Activated T-cell treated with anti-CD3 and anti-CD28 coated beads for 1 hour (primary cell): Measurements from ENCODE around the gene KIAA0232.
A peak's percentile ranks its signal among the peaks of the same experiment; 100 is the strongest.

Experiments
- DNase-seq: peaks from one replicate; pipeline ENCODE4 v3.0.0-alpha.2; 2020; ENCODE audit warnings: low read depth

The KIAA0232 gene

GRCh38 chr4:6851431-6851830 lies 68.9 kb downstream of the KIAA0232 start:
- DNase-seq, result no peak

GRCh38 chr4:6851962-6852361 lies 69.4 kb downstream of the KIAA0232 start:
- DNase-seq, result no peak

GRCh38 chr4:6852582-6852981 lies 70.1 kb downstream of the KIAA0232 start:
- no peak for DNase-seq

GRCh38 chr4:6854098-6854744 lies 71.7 kb downstream of the KIAA0232 start:
- no peak for DNase-seq

- no peak for DNase-seq
Measured at GRCh38 chr4:6855692-6856297, 73.3 kb downstream of the KIAA0232 start.

GRCh38 chr4:6856391-6856790 lies 73.9 kb downstream of the KIAA0232 start:
- no peak for DNase-seq

- no peak for DNase-seq
Measured at GRCh38 chr4:6857009-6857882, 74.7 kb downstream of the KIAA0232 start.

GRCh38 chr4:6858997-6859396 lies 76.5 kb downstream of the KIAA0232 start:
- no peak for DNase-seq

- no peak for DNase-seq
Measured at GRCh38 chr4:6859543-6859942, 77.0 kb downstream of the KIAA0232 start.

- DNase-seq, result no peak
Measured at GRCh38 chr4:6868386-6868785, 85.9 kb downstream of the KIAA0232 start.

GRCh38 chr4:6869944-6870343 lies 87.4 kb downstream of the KIAA0232 start:
- no peak for DNase-seq

- DNase-seq, result no peak
Measured at GRCh38 chr4:6873291-6873690, 90.8 kb downstream of the KIAA0232 start.

- DNase-seq, result peak; percentile 78
Measured at GRCh38 chr4:6873792-6874461, 91.4 kb downstream of the KIAA0232 start.

- DNase-seq, result no peak
Measured at GRCh38 chr4:6874981-6875380, 92.5 kb downstream of the KIAA0232 start.

GRCh38 chr4:6875431-6875831 lies 92.9 kb downstream of the KIAA0232 start:
- DNase-seq, result no peak

GRCh38 chr4:6876440-6876839 lies 93.9 kb downstream of the KIAA0232 start:
- no peak for DNase-seq

- no peak for DNase-seq
Measured at GRCh38 chr4:6877067-6877466, 94.5 kb downstream of the KIAA0232 start.

- DNase-seq, result no peak
Measured at GRCh38 chr4:6878451-6879059, 96.0 kb downstream of the KIAA0232 start.

- DNase-seq, result no peak
Measured at GRCh38 chr4:6880691-6881090, 98.2 kb downstream of the KIAA0232 start.

- DNase-seq, result no peak
Measured at GRCh38 chr4:6881908-6882307, 99.4 kb downstream of the KIAA0232 start.

- DNase-seq, result no peak
Measured at GRCh38 chr4:6884341-6884870, 101.9 kb downstream of the KIAA0232 start.
